ENCODE data around the gene SAMD14.
A peak's percentile ranks its signal among the peaks of the same experiment; 100 is the strongest.
"Not testable (repeated sequence)": the region's sequence is repeated elsewhere in the genome, so short reads cannot be mapped to it uniquely, and the experiment has no call there.

Gene SAMD14

GRCh38 chr17:50070908-50071680 is 58.9 kb downstream of the SAMD14 start:
- peak; percentile 2 for DNase-seq

- DNase-seq: no peak
Observed at GRCh38 chr17:50067996-50068395, 62.0 kb downstream of the SAMD14 start.

- no peak for DNase-seq
Observed at GRCh38 chr17:50066995-50067394, 63.0 kb downstream of the SAMD14 start.

GRCh38 chr17:50065056-50065455 is 64.9 kb downstream of the SAMD14 start:
- no peak for DNase-seq

- DNase-seq: no peak
Observed at GRCh38 chr17:50064253-50065001, 65.5 kb downstream of the SAMD14 start.

- no peak for DNase-seq
Observed at GRCh38 chr17:50063561-50064252, 66.3 kb downstream of the SAMD14 start.

GRCh38 chr17:50062293-50063243 is 67.4 kb downstream of the SAMD14 start:
- DNase-seq: peak; percentile 66

- not testable (repeated sequence) for DNase-seq
Observed at GRCh38 chr17:50061713-50062045, 68.3 kb downstream of the SAMD14 start.

GRCh38 chr17:50060951-50061712 is 68.8 kb downstream of the SAMD14 start:
- DNase-seq: no peak

Data from NCI-H1105 treated with DMSO at 0.1 percent for 48 hours (cell line).